ENCODE results near the gene PRKCE.
A peak's percentile ranks its signal among the peaks of the same experiment; 100 is the strongest.

Gene PRKCE

GRCh38 chr2:46002507-46002883 lies 351.0 kb downstream of the PRKCE start:
- in situ Hi-C loops (cut with HindIII; ENCODE audit: low pct_unique_long_range_greater_than_20kb, low sequenced_read_pairs), result no loop called here
- no peak for TF ChIP-seq JUND (IDR thresholded peaks at IDR 0.05; ENCODE audit: low read depth)
- DNase-seq (ENCODE audit: low read depth in 1 of 2, low spot score in 1 of 2), result no peak

- in situ Hi-C loops (cut with HindIII; ENCODE audit: low pct_unique_long_range_greater_than_20kb, low sequenced_read_pairs), result no loop called here
These were observed 351.5 kb downstream of the PRKCE start for GRCh38 chr2:46002947-46003346.

DNA sequence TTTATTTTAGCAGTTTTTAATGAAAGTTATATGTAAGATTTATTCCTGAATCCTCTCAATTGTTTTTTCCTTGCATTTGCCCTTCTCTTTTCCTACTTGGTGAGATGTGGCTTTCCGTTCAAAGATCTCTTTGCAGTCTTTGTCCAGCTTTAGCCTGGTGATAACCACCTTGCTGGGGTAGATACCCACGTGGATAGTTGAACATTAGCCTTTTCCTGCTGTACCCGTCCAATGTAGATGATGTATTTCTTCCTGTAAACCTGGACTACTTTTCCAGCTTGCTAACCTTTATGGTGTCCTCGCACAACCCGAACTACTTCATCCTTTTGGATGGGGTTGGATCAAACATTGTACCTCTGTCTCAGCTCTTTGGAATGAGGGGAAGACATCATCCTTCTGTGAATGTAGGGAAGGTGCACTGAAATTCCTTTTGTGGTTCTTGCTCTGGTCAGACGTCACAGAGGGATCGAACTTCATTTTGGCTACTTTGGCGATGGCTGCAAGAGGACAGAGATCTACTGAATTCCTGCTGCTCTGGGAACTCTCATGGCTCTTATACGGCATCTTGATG lies 352.5 kb downstream of the PRKCE start:
- no peak for TF ChIP-seq JUND (IDR thresholded peaks at IDR 0.05; ENCODE audit: low read depth)
- in situ Hi-C loops (cut with HindIII; ENCODE audit: low pct_unique_long_range_greater_than_20kb, low sequenced_read_pairs), result no loop called here
- no peak for DNase-seq (ENCODE audit: low read depth in 1 of 2, low spot score in 1 of 2)

More at GRCh38 chr2:46002947-46003346, 351.5 kb downstream of the PRKCE start:
- no peak for DNase-seq (ENCODE audit: low read depth in 1 of 2, low spot score in 1 of 2)
- no peak for TF ChIP-seq JUND (IDR thresholded peaks at IDR 0.05; ENCODE audit: low read depth)

DNA sequence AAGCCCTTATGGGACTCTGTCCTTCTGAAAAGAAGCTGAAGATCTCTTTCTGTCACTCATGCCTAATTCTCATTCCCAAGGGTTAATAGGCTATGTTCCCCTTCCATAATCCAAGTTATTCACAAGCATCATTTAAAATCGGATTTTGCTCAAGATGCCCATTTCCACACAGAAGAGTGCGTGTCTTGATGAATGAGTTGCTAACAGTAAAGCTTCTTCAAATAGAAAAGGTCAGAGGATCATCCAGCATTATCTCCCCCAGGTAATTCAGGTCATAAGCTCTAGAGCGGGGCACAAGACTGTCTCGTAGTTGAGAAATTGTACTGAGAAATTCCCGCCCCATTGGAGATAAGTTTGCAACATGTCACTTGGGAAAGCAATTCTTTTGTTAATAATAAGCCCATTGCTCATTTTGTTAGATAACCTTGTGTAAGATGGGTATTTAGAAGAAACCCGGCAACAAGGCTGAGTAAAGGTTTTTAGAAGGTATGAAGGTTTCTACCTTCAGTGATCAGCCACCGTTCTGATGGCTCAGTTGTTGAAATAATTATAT lies 355.1 kb downstream of the PRKCE start:
- in situ Hi-C loops (cut with HindIII; ENCODE audit: low pct_unique_long_range_greater_than_20kb, low sequenced_read_pairs), result no loop called here

GRCh38 chr2:46007412-46007811 lies 355.9 kb downstream of the PRKCE start:
- in situ Hi-C loops (cut with HindIII; ENCODE audit: low pct_unique_long_range_greater_than_20kb, low sequenced_read_pairs), result no loop called here
- no peak for DNase-seq (ENCODE audit: low read depth in 1 of 2, low spot score in 1 of 2)
- TF ChIP-seq JUND (IDR thresholded peaks at IDR 0.05; ENCODE audit: low read depth), result no peak

More for the DNA sequence above, 355.1 kb downstream of the PRKCE start:
- no peak for DNase-seq (ENCODE audit: low read depth in 1 of 2, low spot score in 1 of 2)
- no peak for TF ChIP-seq JUND (IDR thresholded peaks at IDR 0.05; ENCODE audit: low read depth)

GRCh38 chr2:46008091-46008870 lies 356.8 kb downstream of the PRKCE start:
- no peak for DNase-seq (ENCODE audit: low read depth in 1 of 2, low spot score in 1 of 2)
- in situ Hi-C loops (cut with HindIII; ENCODE audit: low pct_unique_long_range_greater_than_20kb, low sequenced_read_pairs), result no loop called here
- no peak for TF ChIP-seq JUND (IDR thresholded peaks at IDR 0.05; ENCODE audit: low read depth)

- in situ Hi-C loops (cut with HindIII; ENCODE audit: low pct_unique_long_range_greater_than_20kb, low sequenced_read_pairs), result no loop called here
- no peak for TF ChIP-seq JUND (IDR thresholded peaks at IDR 0.05; ENCODE audit: low read depth)
- DNase-seq (ENCODE audit: low read depth in 1 of 2, low spot score in 1 of 2), result no peak
These were observed 357.8 kb downstream of the PRKCE start for GRCh38 chr2:46009315-46009714.

DNA sequence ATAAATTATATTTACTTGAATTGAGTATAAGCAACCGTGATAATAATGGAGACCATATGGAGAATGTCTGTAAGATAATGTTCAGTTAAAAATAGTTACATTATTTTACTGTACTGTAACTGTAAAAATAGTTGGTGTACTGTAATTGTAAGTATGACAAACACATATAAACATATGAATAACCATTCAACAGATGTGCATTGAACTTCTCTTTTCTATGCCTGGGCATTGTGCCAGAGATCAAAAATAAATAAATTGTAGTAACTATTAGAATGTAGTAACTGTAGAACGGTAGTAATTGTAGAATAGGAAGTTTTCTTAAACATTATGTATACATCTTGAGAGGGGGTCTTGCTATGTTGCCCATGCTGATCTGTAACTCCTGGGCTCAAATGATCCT lies 358.3 kb downstream of the PRKCE start:
- in situ Hi-C loops (cut with HindIII; ENCODE audit: low pct_unique_long_range_greater_than_20kb, low sequenced_read_pairs), result no loop called here
- TF ChIP-seq JUND (IDR thresholded peaks at IDR 0.05; ENCODE audit: low read depth), result no peak
- DNase-seq (ENCODE audit: low read depth in 1 of 2, low spot score in 1 of 2), result no peak

GRCh38 chr2:46010223-46010924 lies 358.9 kb downstream of the PRKCE start:
- peak in 1 of 2 experiments; percentile 54 for DNase-seq (ENCODE audit: low read depth in 1 of 2, low spot score in 1 of 2)
- no peak for TF ChIP-seq JUND (IDR thresholded peaks at IDR 0.05; ENCODE audit: low read depth)
- in situ Hi-C loops (cut with HindIII; ENCODE audit: low pct_unique_long_range_greater_than_20kb, low sequenced_read_pairs), result no loop called here

DNA sequence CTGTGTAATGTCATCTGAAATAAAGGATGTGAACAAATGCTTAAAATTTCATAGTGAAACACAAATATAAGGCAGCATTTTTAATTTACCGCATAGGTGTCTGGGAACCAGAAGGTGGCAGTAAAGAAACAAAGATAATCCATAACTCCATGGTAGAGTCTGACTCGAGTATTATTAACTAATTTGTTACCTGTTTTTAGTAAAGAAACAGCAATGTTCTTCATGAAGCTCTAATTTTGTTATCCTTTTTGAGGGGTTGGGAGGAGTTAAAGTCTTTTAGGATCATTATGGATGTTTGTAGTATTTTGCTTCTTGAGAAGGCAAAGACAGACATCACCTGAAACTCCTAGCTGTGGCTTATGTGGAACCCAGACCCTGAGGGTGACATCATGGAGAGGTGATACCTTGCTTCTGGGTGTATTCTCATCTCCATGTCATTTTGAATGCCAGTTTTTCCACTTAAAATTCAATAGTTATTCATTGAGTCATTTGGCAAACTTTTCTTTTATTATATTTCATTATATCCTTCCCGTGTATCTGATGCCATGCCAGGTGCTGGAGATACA lies 359.5 kb downstream of the PRKCE start:
- in situ Hi-C loops (cut with HindIII; ENCODE audit: low pct_unique_long_range_greater_than_20kb, low sequenced_read_pairs), result no loop called here
- DNase-seq (ENCODE audit: low read depth in 1 of 2, low spot score in 1 of 2), result peak; percentile 28 to 60
- no peak for TF ChIP-seq JUND (IDR thresholded peaks at IDR 0.05; ENCODE audit: low read depth)

GRCh38 chr2:46012618-46013240 lies 361.3 kb downstream of the PRKCE start:
- DNase-seq (ENCODE audit: low read depth in 1 of 2, low spot score in 1 of 2), result no peak
- TF ChIP-seq JUND (IDR thresholded peaks at IDR 0.05; ENCODE audit: low read depth), result no peak
- in situ Hi-C loops (cut with HindIII; ENCODE audit: low pct_unique_long_range_greater_than_20kb, low sequenced_read_pairs), result no loop called here

DNA sequence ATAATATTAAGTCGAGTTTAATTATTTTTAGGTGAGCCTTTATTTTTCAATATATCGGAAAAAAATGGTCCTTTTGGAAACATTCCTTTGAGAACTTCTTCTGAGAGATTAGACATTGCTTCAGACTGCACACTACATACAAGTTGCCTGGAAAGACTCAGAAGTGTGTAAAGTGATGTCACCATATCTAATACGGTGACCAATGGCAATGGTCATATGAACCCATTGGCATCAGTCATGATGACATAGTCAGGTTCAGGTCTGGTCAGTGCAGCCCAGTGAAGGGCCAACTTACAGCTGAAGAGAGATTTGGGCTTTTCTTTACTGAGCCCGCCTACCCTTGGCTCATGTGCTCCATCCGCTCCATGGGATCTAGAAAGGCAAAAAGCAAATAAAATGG lies 362.3 kb downstream of the PRKCE start:
- in situ Hi-C loops (cut with HindIII; ENCODE audit: low pct_unique_long_range_greater_than_20kb, low sequenced_read_pairs), result no loop called here
- no peak for DNase-seq (ENCODE audit: low read depth in 1 of 2, low spot score in 1 of 2)
- TF ChIP-seq JUND (IDR thresholded peaks at IDR 0.05; ENCODE audit: low read depth), result no peak
